Upper lobe of left lung (tissue), 6 donors: ENCODE results near the gene CTDP1. TPM values are rescaled to one million over a fixed set of nuclear protein-coding genes. Genes with fewer than 3 reads are reported as not detected.

Source experiments
- ATAC-seq, 2 donors: fragments of 200-7000 bp; cut with Tn5 transposase; one replicate each; pipeline ENCODE4 v1.9.1; 2022; ENCODE audit warnings: mild to moderate bottlenecking in 2 of 2, moderate library complexity in 2 of 2; ENCODE audit not compliant: low FRiP score in 2 of 2
- DNase-seq, 2 donors: peaks; one replicate each; pipeline ENCODE4 v3.0.0-alpha.2; 2019 to 2020
- H3K27ac ChIP-seq, 4 donors: fragments of 200-600 bp; sonication (generic); one replicate each; pipeline ENCODE4 v1.5.1; 2016 to 2019
- H3K27me3 ChIP-seq, 4 donors: fragments of 200-600 bp; sonication (generic); one replicate each; pipeline ENCODE4 v1.5.1; 2017 to 2019
- H3K36me3 ChIP-seq, 4 donors: fragments of 200-600 bp; sonication (generic); one replicate each; pipeline ENCODE4 v1.5.1; 2016 to 2019
- H3K4me1 ChIP-seq, 4 donors: fragments of 200-600 bp; sonication (generic); one replicate each; pipeline ENCODE4 v1.5.1; 2018 to 2019
- H3K4me3 ChIP-seq, 4 donors: fragments of 200-600 bp; sonication (generic); one replicate each; pipeline ENCODE4 v1.5.1; 2017 to 2019; ENCODE audit warnings: mild to moderate bottlenecking in 2 of 4, moderate library complexity in 1 of 4
- H3K9me3 ChIP-seq, 4 donors: fragments of 200-600 bp; sonication (generic); one replicate each; pipeline ENCODE4 v1.5.1; 2018 to 2019
- EP300 ChIP-seq, 4 donors: sonication (generic); formaldehyde crosslinking; IDR thresholded peaks; one replicate each; pipeline ENCODE4 v1.5.1; 2017; ENCODE audit warnings: antibody characterized with exemption in 4 of 4, control low read depth in 2 of 4
- POLR2A ChIP-seq, 4 donors: fragments of 450-650 bp; IDR thresholded peaks; one replicate each; pipeline ENCODE4 v1.5.1; 2016 to 2017; ENCODE audit warnings: antibody characterized with exemption in 4 of 4, mild to moderate bottlenecking in 2 of 4
- POLR2AphosphoS5 ChIP-seq, 2 donors: sonication (generic); formaldehyde crosslinking; IDR thresholded peaks; one replicate each; pipeline ENCODE4 v1.5.1; 2017; ENCODE audit warnings: antibody characterized with exemption in 2 of 2
- WGBS, 2 donors: methylation state at CpG; one replicate each; pipeline ENCODE4 v1.1.5; 2017 to 2018; 5-methylcytosine and 5-hydroxymethylcytosine counted together
- total RNA-seq, 6 donors: library from RNA; depleted of rRNA in 4 of 6; stranded (reverse); fragments of >200 nt in 4 of 6; gene quantifications; one replicate each; pipeline versions ENCODE4 v1.1.0 to v1.2.1, GENCODE V29; 2016 to 2021
- TF ChIP-seq, protein P1 (sequence below), 6 experiments: fragments of 450-650 bp in 4 of 6; fragments of 200-600 bp in 2 of 6; sonication (generic) in 2 of 6; IDR thresholded peaks; one replicate each; pipeline ENCODE4 v1.5.1; 2016 to 2019; ENCODE audit warnings: antibody characterized with exemption in 6 of 6
- donor health status: DM: no; HTN: no; CAD: no; lungs with moderate emphysema.
- donor health status: DM: no; HTN: yes; CAD: no; lungs with severe emphysema.

Gene CTDP1
- total RNA-seq, 6 donors from 2014 or later: 21.3 to 44.7 (median 29.7) TPM

GRCh38 chr18:79740521-79741361 lies 61.1 kb downstream of the CTDP1 start:
- Histone ChIP-seq H3K27ac (no peak overlapping the region), H3K4me3 (no peak overlapping the region), H3K36me3 (peaks cover 17 to 72% (median 55%) of the 10 kb centered on the region in 4 donors), H3K27me3 (no peaks in the 10 kb centered on the region), H3K4me1 (no peaks in the 10 kb centered on the region), H3K9me3 (no peaks in the 10 kb centered on the region)
- DNase-seq (no peak), ATAC-seq (no peak)
- WGBS, 2 donors: 93 to 94% methylated on average over 21 to 26 of the region's 26 CpGs
- TF ChIP-seq POLR2AphosphoS5 (IDR thresholded peaks at IDR 0.05): no peak
- TF ChIP-seq EP300 (IDR thresholded peaks at IDR 0.05): no peak
- TF ChIP-seq, protein P1, sequence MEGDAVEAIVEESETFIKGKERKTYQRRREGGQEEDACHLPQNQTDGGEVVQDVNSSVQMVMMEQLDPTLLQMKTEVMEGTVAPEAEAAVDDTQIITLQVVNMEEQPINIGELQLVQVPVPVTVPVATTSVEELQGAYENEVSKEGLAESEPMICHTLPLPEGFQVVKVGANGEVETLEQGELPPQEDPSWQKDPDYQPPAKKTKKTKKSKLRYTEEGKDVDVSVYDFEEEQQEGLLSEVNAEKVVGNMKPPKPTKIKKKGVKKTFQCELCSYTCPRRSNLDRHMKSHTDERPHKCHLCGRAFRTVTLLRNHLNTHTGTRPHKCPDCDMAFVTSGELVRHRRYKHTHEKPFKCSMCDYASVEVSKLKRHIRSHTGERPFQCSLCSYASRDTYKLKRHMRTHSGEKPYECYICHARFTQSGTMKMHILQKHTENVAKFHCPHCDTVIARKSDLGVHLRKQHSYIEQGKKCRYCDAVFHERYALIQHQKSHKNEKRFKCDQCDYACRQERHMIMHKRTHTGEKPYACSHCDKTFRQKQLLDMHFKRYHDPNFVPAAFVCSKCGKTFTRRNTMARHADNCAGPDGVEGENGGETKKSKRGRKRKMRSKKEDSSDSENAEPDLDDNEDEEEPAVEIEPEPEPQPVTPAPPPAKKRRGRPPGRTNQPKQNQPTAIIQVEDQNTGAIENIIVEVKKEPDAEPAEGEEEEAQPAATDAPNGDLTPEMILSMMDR (IDR thresholded peaks at IDR 0.05): no peak
- TF ChIP-seq POLR2A (IDR thresholded peaks at IDR 0.05): no peak

DNA sequence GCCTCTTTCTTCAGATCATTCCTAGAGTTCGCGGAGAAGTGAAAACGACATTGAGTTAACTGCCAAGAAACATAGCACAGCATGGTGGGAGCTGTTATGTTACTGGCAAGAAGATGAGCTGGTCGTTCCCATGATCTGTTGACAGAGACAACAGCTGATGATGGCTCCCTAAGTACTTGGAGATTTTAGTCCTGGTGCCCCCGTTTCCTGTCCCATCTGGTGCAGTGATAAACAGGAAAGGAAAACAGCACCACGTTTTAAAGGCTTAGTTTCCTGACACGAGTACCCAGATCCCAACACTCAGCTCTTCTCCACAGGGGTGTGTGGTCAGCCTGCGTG lies 61.7 kb downstream of the CTDP1 start:
- DNase-seq: no peak
- ATAC-seq: no peak
- no peaks in the 10 kb centered on the region for H3K9me3 ChIP-seq
- WGBS, 2 donors: 71 to 82% methylated on average over 8 of the region's 8 CpGs
- peaks cover 11 to 68% (median 49%) of the 10 kb centered on the region in 4 donors for H3K36me3 ChIP-seq
- no peaks in the 10 kb centered on the region for H3K27me3 ChIP-seq
- H3K4me1 ChIP-seq: no peaks in the 10 kb centered on the region
- no peak overlapping the region for H3K27ac ChIP-seq
- H3K4me3 ChIP-seq: no peak overlapping the region
- TF ChIP-seq EP300 (IDR thresholded peaks at IDR 0.05) (no peak), POLR2A (IDR thresholded peaks at IDR 0.05) (no peak), POLR2AphosphoS5 (IDR thresholded peaks at IDR 0.05) (no peak)
- TF ChIP-seq, protein P1 (IDR thresholded peaks at IDR 0.05): no peak

DNA sequence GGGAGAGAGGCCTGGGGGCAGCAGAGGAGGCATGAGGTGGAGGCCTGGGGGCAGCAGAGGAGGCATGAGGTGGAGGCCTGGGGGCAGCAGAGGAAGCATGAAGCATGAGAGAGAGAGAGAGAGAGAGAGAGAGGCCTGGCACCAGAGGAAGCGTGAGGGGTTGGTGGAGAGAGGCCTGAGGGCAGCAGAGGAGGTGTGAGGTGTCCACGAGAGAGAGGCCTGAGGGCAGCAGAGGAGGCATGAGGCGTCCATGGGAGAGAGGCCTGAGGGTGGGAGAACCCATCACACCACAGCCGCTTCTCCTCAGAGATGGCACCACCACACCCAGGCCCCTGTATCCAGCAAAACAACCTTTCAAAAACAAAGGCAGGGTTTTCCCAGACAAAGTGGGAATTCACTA lies 62.5 kb downstream of the CTDP1 start:
- 96 to 99% methylated on average over 4 of the region's 4 CpGs for WGBS, 2 donors
- peaks cover 8 to 67% (median 46%) of the 10 kb centered on the region in 4 donors for H3K36me3 ChIP-seq

GRCh38 chr18:79744625-79745024 lies 65.0 kb downstream of the CTDP1 start:
- peak in 1 of 2 donors; percentile 2 for DNase-seq
- ATAC-seq: peak in 1 of 2 donors; percentile 31
- 90 to 91% methylated on average over 12 to 14 of the region's 14 CpGs for WGBS, 2 donors
- no peak for TF ChIP-seq POLR2A (IDR thresholded peaks at IDR 0.05)
- TF ChIP-seq POLR2AphosphoS5 (IDR thresholded peaks at IDR 0.05): no peak
- TF ChIP-seq, protein P1 (IDR thresholded peaks at IDR 0.05): no peak
- TF ChIP-seq EP300 (IDR thresholded peaks at IDR 0.05): no peak
- Histone ChIP-seq H3K27ac (no peak overlapping the region), H3K36me3 (peaks cover 4 to 58% (median 39%) of the 10 kb centered on the region in 4 donors), H3K27me3 (no peaks in the 10 kb centered on the region), H3K9me3 (no peaks in the 10 kb centered on the region), H3K4me3 (no peak overlapping the region), H3K4me1 (no peaks in the 10 kb centered on the region)

More for the DNA sequence above, 62.5 kb downstream of the CTDP1 start:
- Histone ChIP-seq H3K4me1 (no peaks in the 10 kb centered on the region), H3K27ac (no peak overlapping the region), H3K27me3 (no peaks in the 10 kb centered on the region), H3K9me3 (no peaks in the 10 kb centered on the region), H3K4me3 (no peak overlapping the region)
- TF ChIP-seq EP300 (IDR thresholded peaks at IDR 0.05) (no peak), POLR2A (IDR thresholded peaks at IDR 0.05) (no peak), POLR2AphosphoS5 (IDR thresholded peaks at IDR 0.05) (no peak)
- TF ChIP-seq, protein P1 (IDR thresholded peaks at IDR 0.05): no peak
- DNase-seq: no peak
- no peak for ATAC-seq
